ENCODE data around the gene CRISP3.
"Not testable (repeated sequence)": the region's sequence is repeated elsewhere in the genome, so short reads cannot be mapped to it uniquely, and the experiment has no call there.

Gene CRISP3

GRCh38 chr6:49744259-49744658 is at the start of gene CRISP3:
TSS of gene CRISP3 (minus strand) at chr6:49744388. CDS start at chr6:49744367, 21 bp downstream.
- no peak for FAIRE-seq

DNA sequence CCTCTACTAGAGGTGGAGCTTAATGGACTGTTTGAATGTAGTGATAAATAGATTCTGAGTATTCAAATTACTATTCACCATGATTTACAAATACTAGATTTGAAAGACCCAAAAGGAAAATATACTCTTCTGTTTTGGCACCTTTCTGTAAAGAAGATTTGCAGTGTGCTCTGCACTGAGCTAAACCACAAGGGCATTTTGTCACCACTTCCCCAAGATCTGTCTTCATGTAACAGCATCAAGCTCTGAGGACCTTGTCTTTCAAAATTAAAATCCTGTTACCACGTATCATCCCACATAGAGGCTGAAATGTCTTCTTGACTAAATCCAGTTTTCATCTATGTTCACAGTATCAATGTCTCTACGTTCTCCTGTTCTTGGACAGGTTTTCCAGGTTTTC is 46.2 kb upstream of the CRISP3 start:
- no peak for FAIRE-seq

DNA sequence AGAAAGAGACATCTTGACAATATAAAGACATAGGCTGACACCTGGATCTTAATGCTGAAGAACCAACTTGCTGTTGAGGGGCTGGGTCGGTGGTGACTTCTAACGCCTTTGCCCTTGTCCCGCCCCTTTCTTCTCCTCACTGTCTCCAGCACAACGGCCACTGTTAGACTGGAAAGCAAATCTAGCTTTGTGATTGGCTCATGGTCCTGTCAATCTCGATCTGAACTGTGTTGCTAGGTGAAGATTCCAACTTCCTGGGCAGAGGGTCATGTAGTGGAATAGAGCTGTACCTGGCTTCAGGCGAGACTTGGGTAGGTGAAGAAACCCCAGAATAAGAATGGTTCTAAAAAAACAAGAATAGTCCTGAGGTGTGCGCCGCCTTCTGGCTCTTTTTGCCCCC is 43.0 kb upstream of the CRISP3 start, which contains the start of gene PGK2:
TSS of gene PGK2 (minus strand) at position 110 of the 400 bp plus-strand sequence. CDS start at position 12, 98 bp downstream.
- FAIRE-seq, result no peak

DNA sequence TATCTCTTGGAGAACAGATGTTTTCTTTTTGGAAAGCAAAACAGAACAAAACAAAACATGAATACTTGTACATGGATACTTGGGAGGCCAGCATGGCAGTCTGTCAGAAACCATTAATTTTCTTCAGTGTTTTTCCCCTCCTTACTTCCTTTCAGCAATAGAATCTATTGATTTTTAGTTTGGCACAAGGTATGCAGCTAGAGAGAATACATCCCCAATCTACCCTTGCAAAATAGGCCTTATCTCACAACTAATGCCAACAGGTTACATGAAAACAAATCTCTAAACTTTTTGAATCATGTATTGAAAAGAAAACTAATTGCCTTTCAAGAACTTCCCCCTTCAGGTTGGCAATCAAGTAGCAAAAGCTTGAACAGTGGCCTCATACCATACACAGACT is 40.1 kb upstream of the CRISP3 start:
- FAIRE-seq, result no peak

DNA sequence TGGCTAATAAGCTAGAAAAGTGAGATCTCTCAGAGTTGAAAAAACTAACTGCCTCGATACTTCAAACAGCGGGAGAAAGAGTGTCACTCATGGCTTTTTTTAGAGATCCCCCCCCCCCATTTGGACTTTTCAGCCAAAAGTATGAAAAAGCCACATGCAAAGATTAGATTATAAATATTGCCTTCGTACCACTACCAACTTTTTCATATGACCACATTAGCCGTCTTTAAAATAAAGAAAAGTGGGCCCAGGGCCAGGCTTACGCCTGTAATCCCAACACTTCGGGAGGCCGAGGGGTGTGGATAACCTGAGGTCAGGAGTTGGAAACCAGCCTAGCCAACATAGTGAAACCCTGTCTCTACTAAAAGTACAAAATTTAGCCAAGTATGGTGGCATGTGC is 38.5 kb upstream of the CRISP3 start:
- no peak for FAIRE-seq

DNA sequence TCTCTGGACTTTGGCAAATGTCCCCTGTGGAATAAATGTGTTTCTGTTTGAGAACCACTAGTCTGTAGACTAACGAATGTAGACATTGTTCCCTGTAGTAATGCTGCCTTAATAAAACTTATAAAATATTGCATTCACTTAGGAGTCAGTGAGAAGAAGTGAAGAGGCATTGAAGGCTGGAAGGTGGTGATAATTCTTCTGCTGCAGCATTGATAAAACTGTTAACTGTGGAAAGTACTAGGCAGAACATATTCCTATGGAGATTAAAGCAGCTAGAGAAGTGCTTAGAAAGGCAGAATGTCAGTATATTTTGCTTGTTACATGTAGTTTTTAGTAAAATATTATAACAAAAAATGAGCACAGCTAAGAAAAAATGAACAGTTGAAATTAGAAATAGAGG is 38.1 kb upstream of the CRISP3 start:
- FAIRE-seq, result no peak

DNA sequence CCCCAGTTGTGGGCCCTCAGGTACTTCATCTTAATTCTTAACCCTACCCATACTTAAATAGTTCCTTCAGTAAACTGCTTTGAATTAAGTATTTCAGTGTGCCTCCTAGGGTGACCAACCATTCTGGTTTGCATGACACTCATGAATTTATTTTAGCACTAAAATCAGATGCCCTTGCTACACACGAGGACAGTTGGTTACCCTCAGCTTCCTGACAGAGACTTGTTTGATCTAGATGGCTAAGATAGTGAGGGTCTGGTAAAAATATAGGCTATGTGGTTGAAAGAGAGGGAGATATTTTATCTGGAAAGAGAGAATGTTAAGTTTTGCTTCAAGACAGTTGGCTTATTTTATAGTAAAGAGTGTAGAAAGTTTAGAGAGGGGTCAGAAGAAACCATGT is 32.3 kb upstream of the CRISP3 start:
- FAIRE-seq, result no peak

DNA sequence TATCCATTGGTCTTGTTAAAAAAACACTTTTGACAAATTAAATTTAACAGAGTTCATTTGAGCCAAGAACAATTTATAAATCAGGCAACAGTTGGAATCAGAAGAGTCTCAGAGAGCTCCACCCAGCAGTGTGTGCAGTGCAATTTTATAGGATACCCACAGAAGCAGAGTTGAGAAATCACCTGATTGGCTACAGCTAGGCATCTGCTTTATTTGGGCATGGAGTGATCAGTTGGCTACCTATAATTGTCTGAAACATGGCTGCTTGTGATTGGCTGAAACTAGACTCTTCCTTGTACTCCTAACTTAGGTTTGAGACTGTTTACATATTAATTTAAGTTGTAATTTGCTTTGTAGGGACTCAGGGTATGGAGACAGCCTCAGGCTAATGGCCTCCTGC is 30.9 kb upstream of the CRISP3 start:
- FAIRE-seq, result no peak

DNA sequence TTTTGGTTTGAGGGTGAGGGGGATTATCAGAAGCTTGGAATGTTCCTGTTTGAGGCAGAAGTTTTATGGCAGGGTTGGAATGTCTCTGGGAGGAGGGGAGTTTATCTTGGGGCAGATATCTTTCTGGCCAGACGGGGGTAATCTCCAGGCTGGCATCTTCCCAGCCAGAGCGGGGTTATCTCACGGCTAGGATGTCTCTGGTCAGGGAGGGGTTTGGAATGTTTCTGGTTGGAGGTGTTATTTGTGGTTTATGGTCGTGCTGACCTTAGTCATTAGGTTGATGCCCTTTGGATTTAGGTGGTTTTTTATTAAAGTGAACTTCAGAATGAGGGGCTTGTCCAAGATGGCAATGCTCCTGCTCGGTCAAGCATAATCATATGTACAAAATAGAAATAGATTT is 28.1 kb upstream of the CRISP3 start:
- FAIRE-seq, result no peak

- no peak for FAIRE-seq
These were observed 22.6 kb upstream of the CRISP3 start for GRCh38 chr6:49766762-49767161.

DNA sequence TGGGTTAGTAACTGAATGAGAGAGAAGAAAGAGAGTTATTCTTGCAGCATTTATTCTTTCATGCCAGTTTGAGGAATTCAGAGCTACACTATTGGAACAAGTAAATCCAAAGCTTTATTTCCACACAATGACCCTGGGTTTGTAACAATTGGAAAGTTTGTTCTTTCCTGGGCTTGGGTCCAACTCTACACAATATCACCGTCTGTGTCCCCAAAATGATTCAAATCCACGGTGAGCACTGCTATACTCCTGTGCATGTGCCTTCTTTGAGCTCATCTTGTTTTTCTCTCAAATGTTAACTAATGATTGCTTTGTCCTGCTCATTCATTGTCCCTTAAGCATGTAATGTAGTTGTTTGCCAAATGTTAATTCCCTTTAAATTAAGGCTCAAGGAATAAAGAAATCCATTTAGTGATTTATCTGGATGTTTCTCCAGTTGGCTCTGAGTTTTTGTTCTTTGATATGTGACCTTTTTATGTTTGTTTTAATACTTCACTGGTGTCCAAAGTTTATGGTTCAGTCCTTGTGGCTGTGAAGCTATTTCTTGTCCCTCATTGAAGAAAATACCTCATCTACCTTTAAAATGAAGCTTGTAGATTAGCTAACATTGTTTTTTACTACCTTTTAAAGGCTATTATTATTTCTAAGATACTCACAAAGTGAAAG is 20.5 kb upstream of the CRISP3 start:
- no peak for FAIRE-seq

GRCh38 chr6:49743429-49743828 is 759 bp downstream of the CRISP3 start:
- FAIRE-seq, result no peak

DNA sequence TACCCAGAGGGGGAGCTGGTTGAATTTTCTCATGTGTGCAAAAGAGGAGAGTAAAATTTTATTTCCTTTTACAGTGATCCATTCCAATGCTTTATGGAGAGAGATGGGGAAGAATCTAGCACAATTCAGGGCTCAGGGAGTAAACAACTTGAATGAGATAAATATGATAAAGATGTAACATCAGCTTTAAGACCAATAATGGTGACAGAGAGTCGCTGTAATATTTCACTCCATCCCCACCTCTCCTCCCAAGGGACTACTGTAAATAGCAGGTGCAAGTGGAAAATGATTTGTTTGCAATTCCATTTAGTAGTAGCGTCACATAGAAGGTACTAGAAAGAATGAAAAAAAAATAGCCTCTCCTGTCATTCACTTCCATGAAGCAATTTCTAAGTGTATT is 4.8 kb downstream of the CRISP3 start:
- no peak for FAIRE-seq

GRCh38 chr6:49736017-49736508 is 8.1 kb downstream of the CRISP3 start:
- FAIRE-seq, result no peak

DNA sequence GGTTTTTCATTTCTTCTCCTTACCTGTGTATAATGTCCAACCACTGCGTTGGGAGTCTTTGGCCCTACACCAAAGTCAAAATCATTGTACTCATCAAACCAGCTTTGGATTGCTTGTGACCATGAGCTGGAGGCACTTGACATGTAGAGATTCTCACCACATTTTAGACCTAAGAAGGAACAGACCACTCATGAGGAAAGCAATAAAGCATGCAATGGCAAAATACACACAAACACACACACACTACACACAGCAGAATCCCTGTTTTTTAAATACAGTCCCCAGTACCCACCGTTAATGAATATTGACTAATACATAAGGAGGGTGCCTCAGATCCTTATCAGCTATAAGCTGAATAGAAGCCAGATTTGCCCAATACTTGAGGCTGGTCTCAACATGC is 10.5 kb downstream of the CRISP3 start:
- FAIRE-seq, result no peak

GRCh38 chr6:49732781-49733180 is 11.4 kb downstream of the CRISP3 start:
- no peak for FAIRE-seq

- FAIRE-seq, result no peak
These were observed 13.9 kb downstream of the CRISP3 start for GRCh38 chr6:49730251-49730650.

- not testable (repeated sequence) for FAIRE-seq
These were observed 20.3 kb downstream of the CRISP3 start for GRCh38 chr6:49723917-49724316.

GRCh38 chr6:49721297-49721696 is 22.9 kb downstream of the CRISP3 start:
- FAIRE-seq, result no peak

DNA sequence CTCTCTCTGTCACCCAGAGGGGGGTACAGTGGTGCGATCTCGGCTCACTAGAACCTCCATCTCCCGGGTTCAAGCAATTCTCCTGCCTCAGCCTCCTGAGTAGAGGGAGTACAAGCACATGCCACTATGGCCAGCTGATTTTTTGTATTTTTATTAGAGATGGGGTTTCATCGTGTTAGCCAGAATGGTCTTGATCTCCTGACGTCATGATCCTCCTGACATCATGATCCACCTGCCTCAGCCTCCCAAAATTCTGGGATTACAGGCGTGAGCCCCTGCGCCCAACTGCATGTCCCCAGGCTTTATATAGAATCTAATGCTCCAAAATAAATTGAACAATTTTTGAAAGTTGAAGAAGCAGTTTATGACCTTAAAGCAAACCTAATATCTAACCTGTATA is 23.8 kb downstream of the CRISP3 start:
- no peak for FAIRE-seq

DNA sequence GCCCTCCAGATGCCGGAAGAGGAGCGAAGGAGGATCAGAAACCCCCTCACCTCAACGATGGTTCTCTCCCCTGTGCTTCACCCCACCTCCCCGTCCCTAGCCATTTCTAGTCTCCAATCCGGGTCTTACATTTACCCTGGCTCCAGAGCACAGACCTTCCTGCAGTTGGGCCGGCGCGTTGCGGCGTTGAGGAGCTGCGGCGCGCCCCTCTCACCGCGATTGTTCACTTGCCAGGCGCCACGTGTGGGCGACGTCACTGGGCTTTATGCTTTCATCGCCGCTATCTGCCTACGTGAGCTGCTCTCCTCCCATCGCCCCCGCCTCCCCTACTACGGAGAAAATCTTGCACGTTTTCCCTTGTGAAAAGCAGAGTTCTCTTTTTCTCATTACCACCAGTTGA is 30.8 kb downstream of the CRISP3 start, which contains the start of gene CRISP2:
TSS of gene CRISP2 (minus strand) at position 198 of the 400 bp plus-strand sequence. CDS start 4,347 bp downstream, outside the sequence.
- FAIRE-seq, result no peak

- no peak for FAIRE-seq
These were observed 45.7 kb downstream of the CRISP3 start for GRCh38 chr6:49698478-49698877.

DNA sequence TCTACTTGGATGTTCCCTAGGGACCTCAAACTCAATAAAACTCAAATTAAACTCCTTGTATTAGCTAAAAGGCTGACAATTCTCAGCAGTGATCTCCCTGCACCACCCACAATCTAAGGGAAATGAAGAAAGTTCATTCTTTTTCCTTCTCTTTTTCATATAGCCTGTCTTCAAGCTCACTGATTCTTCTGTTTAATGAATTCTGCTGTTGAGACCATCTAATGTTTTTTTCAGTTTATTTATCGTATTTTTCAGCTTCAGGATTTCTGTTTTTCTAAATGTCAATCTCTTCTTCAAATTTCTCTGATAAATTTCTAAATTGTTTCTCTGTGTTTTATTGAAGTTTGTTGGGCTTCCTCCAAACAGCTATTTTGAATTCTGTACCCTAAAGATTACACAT is 50.7 kb downstream of the CRISP3 start:
- FAIRE-seq, result no peak

DNA sequence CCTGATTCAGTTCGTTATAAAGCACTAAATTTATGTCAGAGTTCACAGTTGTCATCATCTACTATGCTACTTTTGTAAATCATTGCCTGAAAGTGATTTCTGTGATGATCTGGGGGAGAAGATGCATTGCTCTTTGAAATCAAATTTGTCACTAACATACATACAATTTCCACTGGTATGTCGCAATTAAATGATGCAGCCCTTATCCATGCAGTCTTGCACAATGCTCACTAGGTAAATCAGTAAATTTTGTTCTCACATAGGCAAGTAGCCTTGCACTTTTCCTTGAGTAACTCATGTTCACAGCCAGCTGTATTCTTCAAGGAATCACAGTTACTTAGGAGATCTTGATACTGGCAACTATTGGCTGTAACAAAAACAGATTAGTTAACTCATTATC is 51.7 kb downstream of the CRISP3 start:
- FAIRE-seq, result no peak

Data from colon (tissue), 2 donors.